ENCODE data around the gene NSFL1C.
"Not testable (repeated sequence)": the region's sequence is repeated elsewhere in the genome, so short reads cannot be mapped to it uniquely, and the experiment has no call there.

Gene NSFL1C

DNA sequence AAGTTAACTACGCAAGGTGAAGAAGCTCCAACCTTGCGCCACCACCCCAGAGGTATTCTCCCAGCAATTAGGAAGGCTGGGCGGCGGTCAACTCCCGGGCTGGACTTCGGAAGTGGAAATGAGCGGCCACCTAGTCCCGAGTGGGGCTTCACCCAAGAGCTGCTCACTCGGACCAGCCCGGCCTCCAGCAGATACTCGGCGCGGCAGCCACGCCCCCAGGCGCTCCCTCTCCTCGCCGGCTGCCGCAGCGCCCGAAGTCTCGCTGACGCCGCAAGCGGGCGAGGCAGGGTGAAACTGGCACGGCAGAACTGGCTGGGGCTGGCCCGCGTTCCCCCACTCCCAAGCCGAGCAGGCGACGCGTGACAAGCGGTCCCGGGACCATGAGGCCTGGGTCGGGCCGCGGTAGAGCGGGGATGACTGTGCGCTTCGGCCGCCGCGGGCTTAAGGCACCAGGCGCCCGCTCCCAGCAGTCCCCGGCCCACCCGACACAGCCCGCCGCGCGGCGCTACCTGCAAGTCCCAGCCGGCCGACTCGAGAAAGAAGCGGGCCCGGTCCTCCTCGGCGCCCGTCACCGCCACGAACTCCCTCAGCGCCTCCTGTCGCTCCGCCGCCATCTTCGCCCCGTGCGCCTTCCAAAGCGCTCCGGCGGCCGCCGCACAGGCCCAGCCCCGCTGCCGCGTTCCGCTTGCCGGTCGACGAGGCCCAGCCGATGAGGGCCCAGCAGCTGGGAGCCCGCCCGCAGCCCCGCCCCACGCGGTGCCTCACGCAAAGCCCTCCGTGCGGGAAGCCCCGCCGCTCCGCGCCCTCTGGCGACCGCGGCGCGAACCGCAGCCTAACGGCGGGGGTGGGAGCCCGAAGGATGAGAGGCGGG, at the start of gene NSFL1C:
Gene NSFL1C (minus strand): TSS at position 639 of the 871 bp plus-strand sequence. CDS start 25 bp downstream, at position 614.
- DNase-seq (ENCODE audit: low read depth in 2 of 2): peak; percentile 96 to 97

DNA sequence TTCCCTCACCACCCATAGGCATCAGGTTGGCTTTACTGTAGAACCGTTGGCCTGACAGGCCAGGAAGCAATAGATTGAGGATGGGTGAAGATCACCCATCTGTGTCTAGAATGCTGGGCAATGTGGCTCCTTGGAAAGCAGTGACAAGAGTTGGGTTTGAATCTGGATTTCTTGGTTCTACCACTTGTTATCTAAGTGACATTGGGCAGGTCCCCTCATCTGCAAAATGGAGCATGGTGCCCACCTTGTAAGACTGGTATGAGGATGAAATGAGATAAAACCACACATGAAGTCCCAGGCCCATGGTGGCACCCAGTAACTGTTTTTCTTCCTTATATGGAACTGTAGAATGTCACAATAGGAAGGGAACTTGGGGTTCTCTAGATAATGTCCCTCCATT, 47.2 kb upstream of the NSFL1C start:
- DNase-seq (ENCODE audit: low read depth in 2 of 2): no peak

DNA sequence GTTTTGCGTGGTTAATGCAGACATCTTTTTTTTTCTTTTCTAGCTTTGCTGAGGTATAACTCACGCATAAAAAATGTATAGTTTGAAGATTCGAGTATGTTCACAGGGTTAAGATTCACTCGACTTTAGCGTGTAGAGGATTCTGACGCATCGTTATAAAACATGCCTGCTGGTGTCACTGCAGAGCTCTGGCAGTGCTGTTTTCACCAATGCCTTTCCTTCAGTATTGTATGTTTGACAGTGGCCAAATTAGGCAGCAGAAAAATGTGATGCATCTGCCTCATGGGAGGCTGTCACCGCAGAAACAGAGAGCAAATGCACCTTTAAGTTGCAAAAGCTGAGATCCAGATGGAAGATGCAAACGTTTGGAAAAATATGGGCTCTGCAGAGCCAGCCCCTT, 42.6 kb upstream of the NSFL1C start:
- peak in 1 of 2 donors; percentile 8 for DNase-seq (ENCODE audit: low read depth in 2 of 2)

DNA sequence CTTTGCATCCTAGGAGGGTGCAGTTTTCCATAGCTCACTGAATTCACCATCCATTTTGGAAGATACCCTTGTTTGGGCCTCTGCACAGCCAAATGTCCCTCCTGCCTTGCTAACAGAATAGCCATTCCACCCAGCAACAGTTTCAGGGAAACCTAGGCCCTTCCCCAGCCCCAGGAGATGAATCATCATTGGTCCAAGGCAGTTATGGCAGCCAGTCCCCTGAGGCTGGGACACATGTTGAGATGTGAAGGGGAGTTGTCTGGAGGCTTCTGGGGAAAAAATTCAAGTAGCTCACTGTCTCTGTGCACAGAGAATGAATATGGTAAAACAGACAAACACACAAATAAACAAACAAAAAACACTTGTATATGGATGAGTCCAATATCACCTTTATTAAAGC, 41.9 kb upstream of the NSFL1C start:
- DNase-seq (ENCODE audit: low read depth in 2 of 2): no peak

DNA sequence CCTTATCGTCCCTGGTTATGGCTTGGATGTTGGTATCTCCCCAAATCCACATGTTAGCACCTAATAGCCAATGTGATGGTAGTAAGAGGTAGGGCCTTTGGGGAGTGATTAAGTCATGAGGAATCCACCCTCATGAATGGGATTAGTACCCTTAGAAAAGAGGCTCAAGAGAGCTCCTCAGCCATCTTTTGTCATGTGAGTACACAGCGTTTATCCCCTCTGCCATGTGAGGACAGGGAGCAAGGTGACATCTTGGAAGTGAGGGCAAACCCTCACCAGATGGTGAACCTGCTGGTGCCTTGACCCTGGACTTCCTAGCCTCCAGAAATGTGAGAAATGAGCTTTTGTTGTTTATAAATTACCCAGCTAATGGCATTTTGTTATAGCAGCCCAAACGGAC, 40.6 kb upstream of the NSFL1C start:
- DNase-seq (ENCODE audit: low read depth in 2 of 2): no peak

DNA sequence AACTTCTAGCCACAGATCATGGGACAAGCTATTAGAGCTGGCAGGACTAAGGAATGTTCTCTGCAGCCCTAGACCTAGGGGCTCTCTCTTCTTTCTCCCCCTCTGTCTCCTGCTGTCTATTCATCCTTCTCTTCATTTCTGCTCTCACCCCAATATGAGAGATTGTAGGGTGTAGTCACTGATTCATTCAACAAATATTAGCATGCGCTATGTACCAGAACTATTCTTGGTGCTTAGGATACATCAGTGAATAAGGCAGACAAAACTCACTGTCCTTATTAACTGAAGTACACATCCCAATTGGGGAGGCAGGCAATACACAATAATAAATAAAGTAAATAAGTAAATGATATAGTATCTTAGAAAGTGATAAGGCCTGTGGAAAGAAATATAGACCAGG, 39.2 kb upstream of the NSFL1C start:
- no peak for DNase-seq (ENCODE audit: low read depth in 2 of 2)

DNA sequence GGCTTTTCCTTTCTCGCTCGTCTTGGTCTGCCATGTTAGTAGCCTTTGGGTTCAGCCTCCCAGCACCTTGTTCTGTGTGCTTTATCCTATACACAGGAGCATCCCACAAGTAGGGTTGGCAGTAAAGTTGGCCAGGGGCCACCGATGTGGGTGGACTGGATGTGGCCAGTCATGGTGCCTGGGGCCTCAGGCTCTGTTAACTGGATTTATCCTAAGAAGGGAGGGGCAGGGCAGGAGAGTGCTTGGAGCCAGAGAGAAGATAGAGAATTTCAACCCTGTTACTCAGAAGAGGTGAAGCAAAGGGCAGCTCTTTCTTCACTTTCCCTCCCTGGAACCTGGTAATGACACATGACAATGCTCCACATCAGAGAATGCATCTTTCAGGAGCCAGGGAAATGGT, 38.7 kb upstream of the NSFL1C start:
- DNase-seq (ENCODE audit: low read depth in 2 of 2): no peak

DNA sequence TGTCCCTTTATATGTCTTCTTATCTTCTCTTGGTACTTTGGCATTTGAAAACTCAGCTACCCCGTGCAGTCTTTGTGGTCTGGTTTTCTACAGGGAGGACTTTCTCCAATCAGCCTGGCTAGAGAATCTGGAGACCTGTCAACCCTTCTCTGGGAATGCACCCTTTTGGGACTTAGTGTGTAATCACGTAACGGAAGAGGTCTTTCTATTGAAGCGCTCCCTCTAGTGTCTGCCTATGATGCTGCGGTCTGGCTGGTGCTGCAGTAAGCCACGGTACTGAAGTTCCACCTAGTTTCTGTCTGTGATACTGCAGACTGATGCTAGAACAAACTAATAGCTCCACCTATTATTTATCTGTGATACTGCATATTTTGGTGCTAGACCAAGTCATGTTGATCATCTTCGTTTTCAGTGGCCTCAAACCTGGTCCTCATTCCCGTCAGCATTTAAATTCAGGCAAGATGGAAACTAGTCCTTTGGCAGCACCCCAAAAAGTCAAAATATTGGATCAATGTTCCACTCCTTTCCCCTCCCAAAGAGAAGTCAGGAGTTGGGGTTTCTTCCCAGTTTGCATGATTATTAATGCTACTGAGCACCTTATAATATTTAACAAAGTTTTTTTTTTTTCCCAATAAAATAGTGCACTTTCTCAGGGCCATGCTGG, 37.0 kb upstream of the NSFL1C start:
- peak; percentile 49 to 65 for DNase-seq (ENCODE audit: low read depth in 2 of 2)

DNA sequence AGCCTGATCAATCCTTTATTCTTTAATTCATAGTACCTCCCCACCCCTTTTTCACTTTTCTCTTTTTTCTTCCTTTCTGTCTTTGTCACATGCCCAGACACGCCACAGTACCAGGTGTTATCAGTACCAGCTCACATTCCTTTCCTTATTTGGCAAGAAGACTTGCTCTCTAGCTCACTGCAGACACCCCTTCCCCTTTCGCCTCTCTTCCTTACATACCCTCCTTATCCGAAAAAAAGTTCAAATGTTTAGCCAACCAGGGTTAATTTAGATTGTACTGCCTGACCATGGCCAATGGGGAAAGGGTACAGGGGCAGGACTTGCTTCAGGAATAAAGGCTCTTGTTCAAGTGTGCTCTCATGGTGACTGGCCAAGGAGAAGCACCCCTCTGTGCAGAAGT, 33.8 kb upstream of the NSFL1C start:
- DNase-seq (ENCODE audit: low read depth in 2 of 2): no peak

DNA sequence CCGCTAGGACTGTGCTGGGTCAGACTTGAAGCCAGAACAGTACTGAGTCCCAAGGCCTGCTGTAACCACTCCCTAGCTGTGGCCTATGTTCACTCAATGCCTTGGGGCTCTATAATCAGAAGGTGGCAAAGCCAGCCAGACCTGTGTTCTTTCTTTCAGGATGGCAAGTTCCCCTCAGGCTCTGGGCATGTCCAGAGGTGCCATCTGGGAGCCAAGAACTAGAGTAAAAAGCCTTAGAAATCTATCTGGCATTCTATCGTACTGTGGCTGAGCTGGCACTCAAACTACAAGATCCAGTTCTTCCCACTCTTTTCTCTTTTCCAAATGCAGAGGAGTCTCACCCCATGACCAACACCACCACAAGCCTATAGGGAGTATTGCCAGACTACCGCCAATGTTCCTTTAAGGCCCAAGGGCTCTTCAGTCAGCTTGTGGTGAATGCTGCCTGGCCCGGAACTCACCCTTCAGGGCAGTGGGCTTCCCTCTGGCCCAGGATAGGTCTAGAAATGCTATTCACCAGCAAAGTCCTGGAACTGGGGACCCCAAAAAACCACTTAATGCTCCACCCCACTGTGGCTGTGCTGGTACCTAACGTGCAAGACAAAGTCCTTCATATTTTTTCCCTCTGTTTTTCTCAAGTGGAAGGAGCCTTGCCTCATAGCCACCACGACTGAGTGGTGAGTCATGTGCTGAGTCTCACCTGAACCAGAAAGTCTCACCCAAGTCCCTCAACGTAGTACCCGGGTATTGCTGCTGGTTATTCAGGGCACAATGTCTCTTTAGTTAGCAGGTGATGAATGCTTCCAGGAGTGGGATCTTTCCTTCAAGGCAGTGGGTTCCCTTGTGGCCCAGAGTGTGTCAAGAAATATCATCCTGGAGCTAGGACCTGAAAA, 33.1 kb upstream of the NSFL1C start:
- DNase-seq (ENCODE audit: low read depth in 2 of 2): no peak

DNA sequence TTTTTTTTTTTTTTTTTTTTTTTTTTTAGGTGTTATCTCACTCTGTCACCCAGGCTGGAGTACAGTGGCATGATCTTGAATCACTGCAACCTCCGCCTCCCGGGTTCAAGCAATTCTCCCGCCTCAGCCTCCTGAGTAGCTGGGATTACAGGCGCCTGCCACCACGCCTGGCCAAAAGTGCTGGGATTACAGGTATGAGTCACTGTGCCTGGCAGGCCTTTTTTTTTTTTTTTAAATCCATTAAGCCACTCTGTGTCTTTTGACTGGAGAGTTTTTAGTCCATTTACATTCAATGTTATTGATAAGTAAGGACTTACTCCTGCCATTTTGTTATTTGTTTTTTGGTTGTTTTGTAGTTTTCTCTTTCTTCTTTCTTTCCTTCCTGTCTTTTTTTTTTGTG, 30.7 kb upstream of the NSFL1C start:
- not testable (repeated sequence) for DNase-seq (ENCODE audit: low read depth in 2 of 2)

DNA sequence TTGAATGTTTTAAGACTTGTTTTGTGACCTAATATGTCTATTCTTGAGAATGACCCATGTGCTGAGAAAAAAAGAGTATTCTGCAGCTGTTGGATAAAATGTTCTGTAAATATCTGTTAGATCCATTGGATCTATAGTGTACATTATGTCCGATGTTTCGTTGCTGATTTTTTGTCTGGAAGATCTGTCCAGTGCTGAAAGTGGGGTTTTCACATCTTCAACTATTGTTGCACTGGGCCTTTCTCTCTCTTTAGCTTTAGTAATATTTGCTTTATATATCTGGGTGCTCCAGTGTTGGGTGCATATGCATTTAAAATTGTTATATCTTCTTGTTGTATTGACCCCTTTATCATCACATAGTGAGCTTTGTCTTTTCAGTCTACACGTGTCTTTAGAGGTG, 30.3 kb upstream of the NSFL1C start:
- DNase-seq (ENCODE audit: low read depth in 2 of 2): no peak

DNA sequence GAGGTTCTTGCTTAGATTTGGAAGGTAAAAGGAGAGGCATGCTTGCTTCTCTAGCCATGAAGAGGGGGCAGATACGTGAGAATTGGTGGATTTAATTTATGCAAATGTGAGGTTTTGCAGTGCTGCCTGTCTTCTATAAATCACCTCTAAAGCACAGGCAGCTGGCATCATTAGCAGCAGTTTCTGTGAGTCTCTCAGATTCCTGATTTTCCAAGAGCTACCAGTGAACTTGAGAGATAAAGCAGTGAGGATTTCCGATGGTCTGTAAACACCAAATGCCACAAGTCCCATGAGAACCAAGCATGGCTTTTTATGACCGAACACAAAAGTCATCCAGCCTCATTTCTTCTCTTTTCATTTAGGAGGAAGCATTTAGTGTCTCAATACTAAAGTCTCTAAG, 27.8 kb upstream of the NSFL1C start:
- DNase-seq (ENCODE audit: low read depth in 2 of 2): no peak

DNA sequence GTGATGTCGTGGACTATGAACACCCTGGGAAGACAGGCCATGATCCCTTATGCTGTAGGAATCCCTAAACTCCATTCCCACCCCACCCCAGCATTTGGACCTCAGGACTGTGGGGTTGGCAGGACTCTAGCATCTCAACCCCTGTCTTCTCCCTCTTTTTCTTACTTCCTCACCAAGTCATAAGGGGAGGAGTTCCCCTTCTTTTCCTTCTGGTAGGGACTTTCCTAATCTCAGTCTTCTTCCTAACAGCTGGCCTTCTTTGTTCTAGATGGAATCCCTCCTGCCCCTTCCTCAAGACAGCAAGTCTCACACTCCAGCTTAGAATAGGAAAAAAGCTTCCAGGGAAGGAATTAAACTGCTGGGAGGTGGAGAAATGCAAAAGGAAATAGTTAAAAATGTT, 26.9 kb upstream of the NSFL1C start:
- DNase-seq (ENCODE audit: low read depth in 2 of 2): no peak

DNA sequence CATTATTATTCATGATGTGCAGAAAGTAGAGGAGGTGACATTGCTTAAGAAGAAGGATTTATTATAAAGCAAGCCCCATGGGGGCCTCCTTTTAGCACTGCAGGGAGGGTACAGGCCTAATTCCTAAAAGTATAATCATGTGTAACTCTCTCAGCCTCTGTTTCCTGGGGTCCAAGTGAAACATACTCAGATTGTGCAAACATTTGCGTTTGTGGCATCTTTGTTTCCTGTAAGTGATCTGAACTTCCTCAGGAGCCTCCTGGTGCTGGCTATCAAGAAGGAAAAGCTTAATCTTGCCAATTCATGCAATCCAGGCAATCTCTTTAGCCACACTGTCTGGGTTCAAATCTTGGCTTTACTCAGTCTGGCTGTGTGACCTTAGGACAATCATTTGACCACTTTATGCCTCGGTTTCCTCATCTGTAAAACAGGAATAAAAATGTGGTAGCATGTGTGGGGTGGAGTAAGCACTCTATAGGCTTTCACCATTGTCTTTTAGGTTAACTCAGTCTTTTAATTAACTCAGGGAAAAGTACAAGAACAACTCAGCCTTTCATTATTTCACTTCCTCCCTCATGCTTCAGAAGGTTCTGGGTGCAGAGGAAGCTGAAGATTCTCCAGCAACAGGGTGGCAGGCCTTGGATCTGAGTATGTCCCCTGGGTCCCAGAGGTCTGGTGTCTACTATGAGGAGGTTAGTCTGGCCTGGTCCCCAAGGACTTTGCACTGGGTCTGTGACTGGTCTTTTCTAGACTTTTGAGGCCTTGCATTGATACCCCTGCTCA, 25.4 kb upstream of the NSFL1C start:
- DNase-seq (ENCODE audit: low read depth in 2 of 2): no peak

DNA sequence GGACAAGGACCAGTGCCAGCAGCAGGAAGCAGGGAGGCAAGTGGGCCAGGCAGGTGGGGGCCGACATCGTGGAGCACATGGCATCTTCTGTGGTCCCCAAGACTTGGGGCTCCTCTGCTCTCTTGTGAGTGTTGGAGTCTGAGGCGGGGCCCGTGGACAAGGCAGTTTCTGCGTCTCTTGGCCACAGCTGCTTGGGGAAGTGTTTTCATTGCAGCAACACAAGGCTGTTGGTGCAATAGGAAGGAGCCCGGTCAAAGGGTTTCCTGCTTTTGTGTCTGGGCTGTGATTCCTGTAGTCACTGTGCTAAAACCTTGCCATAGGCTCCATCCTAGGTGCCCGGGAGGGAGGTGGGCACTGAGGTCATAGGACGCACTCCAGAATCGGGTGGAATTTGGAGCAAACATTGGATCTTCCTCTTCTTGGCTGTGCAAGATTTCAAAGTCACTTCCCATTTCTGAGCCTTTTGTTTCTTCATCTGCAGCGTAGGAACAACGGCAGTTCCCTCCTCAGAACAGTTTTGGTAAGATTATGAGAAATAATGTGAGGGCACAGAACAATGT, 24.7 kb upstream of the NSFL1C start, which contains the start of gene SIRPB2:
Gene SIRPB2 (minus strand): TSS at position 140 of the 560 bp plus-strand sequence. CDS start 61 bp downstream, at position 79.
- no peak for DNase-seq (ENCODE audit: low read depth in 2 of 2)

DNA sequence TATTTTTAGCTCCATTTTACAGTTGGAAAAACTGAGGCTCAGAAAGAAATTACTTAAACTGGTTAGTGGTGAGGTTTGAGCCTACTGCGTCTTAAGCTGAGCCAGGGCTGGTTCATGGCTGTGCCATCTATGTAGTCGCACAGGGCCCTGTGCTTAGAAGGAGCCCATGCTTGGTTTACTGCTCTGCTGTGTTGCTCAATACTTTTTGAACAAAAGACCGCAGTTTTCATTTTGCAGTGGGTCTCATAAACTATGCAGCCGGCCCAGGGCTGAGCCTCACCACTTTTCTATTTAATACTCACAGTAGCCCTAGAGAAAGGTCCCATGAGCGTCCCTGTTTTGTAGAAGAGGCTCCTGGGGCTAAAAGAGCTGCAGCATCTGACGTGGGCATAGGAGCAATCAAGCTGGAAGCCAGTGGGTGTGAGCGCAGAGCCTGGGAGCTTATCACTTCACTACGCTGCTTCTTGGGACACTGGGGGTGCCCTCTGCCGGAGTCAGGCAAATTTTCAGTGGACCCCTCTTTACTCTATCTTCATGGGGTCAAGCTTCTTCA, 24.1 kb upstream of the NSFL1C start:
- no peak for DNase-seq (ENCODE audit: low read depth in 2 of 2)

DNA sequence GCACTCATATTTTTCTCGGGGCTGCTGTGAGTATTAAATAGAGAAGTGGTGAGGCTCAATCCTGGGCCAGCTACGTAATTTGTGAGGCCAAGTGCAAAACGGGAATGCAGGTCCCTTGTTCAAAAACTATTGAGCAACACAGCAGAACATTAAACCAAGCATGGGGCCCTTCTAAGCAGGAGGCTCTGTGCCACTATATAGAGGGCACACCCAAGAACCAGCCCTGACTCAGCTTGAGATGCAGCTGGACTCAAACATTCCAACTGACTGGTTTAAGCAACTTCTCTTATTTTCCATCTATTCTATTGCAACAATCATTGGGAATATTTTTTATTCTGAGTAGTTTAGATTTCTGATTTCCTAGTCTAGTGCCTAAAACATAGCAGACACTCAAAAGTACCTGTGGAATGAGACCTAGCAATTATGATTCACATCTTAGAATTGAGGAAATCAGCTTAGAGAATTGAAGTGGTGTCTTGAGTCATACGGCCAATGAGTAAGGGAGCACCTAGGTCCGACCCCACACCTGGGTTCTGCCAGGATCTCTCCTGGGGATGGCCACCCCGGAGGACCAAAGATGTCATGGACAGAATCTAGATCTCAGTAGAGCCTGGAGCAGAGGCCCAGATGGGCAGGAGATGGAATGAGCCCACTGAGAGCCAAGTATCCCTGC, 23.3 kb upstream of the NSFL1C start:
- DNase-seq (ENCODE audit: low read depth in 2 of 2): no peak

DNA sequence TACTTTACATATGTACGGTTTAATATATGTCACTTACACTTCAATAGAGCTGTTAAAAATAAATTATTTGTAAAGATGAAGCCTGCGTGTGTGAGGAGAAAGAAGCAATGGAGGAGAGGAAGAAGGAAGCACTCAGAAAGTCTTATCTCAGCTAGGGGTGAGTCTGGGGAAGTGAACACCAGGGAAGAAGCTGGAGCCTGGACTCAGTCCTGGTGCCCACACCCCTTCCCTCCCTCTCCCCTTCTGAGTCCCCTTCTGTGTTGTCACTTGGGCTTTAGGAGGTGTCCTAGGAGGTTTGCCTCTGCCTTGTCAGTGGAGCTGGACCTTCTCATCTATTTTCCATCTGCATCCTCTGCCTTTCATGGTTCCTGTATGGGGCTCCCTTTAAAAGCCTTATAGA, 22.7 kb upstream of the NSFL1C start:
- DNase-seq (ENCODE audit: low read depth in 2 of 2): no peak

DNA sequence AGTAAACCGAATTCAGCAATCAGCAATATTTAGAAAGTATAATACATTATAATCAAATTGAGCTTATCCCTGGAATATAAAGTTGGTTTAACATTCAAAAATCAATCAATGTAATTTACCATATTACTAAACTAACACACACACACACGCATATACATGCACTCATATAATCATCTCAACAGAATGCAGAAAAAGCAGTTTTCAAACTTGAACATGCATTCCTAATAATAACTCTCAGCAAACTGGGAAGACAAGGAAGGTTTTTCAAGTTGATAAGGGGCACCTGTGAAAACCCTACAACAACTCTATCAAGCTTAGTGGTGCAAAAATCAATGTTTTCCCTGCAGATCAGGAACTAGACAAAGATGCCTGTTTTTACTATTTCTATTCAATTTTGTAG, 19.9 kb upstream of the NSFL1C start:
- DNase-seq (ENCODE audit: low read depth in 2 of 2): no peak

Measured in stimulated activated CD4-positive, alpha-beta T cell treated with anti-CD3 and anti-CD28 coated beads, Interleukin-1b, Interleukin-23, amount 100 ng/mL, for 4 hours (primary cell).